ENCODE data around the gene CPNE7. TPM values are rescaled to one million over a fixed set of nuclear protein-coding genes. Genes with fewer than 3 reads are reported as not detected.

Gene CPNE7
- total and polyA plus RNA-seq, 2 of the 13 experiments (the other 11 are each of a cell fraction or from before 2014, with no cell fraction given) = 0.59 TPM; not detected in 1

- TF ChIP-seq KIAA2018 (CRISPR knock-in tag; IDR thresholded peaks at IDR 0.05; ENCODE audit: borderline replicate concordance) (no peak), ZNF274 (CRISPR knock-in tag; IDR thresholded peaks at IDR 0.05) (0 out of 2 replicates have a peak, but pooled peaks have one; percentile 16), HMGXB4 (CRISPR knock-in tag; IDR thresholded peaks at IDR 0.05; ENCODE audit: borderline replicate concordance in 1 of 2, low read depth in 1 of 2) (no peak), TOPORS (CRISPR knock-in tag; IDR thresholded peaks at IDR 0.05) (no peak), ZNF180 (CRISPR knock-in tag; IDR thresholded peaks at IDR 0.05; ENCODE audit: borderline replicate concordance, low read depth) (no peak), KDM4B (CRISPR knock-in tag; IDR thresholded peaks at IDR 0.05) (no peak), RBAK (CRISPR knock-in tag; IDR thresholded peaks at IDR 0.05) (no peak), ZNF468 (CRISPR knock-in tag; IDR thresholded peaks at IDR 0.05) (no peak), RAD51 (IDR thresholded peaks at IDR 0.05; ENCODE audit: borderline replicate concordance) (no peak), MXD1 (CRISPR knock-in tag; IDR thresholded peaks at IDR 0.05) (no peak), RORA (CRISPR knock-in tag; IDR thresholded peaks at IDR 0.05) (no peak), TOE1 (CRISPR knock-in tag; IDR thresholded peaks at IDR 0.05) (no peak), ZMYM3 (CRISPR knock-in tag; IDR thresholded peaks at IDR 0.05) (peak; percentile 93), ZNF10 (CRISPR knock-in tag; IDR thresholded peaks at IDR 0.05; ENCODE audit: borderline replicate concordance, low read depth) (no peak)
- TF ChIP-seq, protein P1, sequence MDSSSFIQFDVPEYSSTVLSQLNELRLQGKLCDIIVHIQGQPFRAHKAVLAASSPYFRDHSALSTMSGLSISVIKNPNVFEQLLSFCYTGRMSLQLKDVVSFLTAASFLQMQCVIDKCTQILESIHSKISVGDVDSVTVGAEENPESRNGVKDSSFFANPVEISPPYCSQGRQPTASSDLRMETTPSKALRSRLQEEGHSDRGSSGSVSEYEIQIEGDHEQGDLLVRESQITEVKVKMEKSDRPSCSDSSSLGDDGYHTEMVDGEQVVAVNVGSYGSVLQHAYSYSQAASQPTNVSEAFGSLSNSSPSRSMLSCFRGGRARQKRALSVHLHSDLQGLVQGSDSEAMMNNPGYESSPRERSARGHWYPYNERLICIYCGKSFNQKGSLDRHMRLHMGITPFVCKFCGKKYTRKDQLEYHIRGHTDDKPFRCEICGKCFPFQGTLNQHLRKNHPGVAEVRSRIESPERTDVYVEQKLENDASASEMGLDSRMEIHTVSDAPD (CRISPR knock-in tag; IDR thresholded peaks at IDR 0.05) = no peak
- TF ChIP-seq, protein P2, sequence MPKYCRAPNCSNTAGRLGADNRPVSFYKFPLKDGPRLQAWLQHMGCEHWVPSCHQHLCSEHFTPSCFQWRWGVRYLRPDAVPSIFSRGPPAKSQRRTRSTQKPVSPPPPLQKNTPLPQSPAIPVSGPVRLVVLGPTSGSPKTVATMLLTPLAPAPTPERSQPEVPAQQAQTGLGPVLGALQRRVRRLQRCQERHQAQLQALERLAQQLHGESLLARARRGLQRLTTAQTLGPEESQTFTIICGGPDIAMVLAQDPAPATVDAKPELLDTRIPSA (CRISPR knock-in tag; IDR thresholded peaks at IDR 0.05; ENCODE audit: borderline replicate concordance) = no peak
Measured at GRCh38 chr16:89571636-89572035, 3.9 kb upstream of the CPNE7 start (continued).

All from HepG2 (cell line).